AG04449 (cell line): ENCODE results near the gene PRM3.
"Not testable (repeated sequence)": the region's sequence is repeated elsewhere in the genome, so short reads cannot be mapped to it uniquely, and the experiment has no call there.

Source experiments
- CTCF ChIA-PET: fragments of 350-600 bp; formaldehyde crosslinking; extraction: SDS; loops from one replicate; lab custom pipeline; 2021; ENCODE audit warnings: antibody characterized with exemption; lab: Yijun Ruan, JAX
- POLR2A ChIA-PET: fragments of 400-600, 350-600 bp; formaldehyde crosslinking; extraction: SDS; loops from one replicate; lab custom pipeline; 2020; ENCODE audit warnings: antibody characterized with exemption, inconsistent platforms; lab: Yijun Ruan, JAX
- DNase-seq: peaks from one replicate; pipeline ENCODE4 v3.0.0-alpha.2; 2010; ENCODE audit warnings: low read depth, low spot score
- H3K4me3 ChIP-seq: 2 replicates; pipeline ENCODE4 v1.5.1; 2011; ENCODE audit warnings: low read depth, mild to moderate bottlenecking, control low read depth, low read length
- TF ChIP-seq, protein P1 (sequence below): IDR thresholded peaks from one replicate; pipeline ENCODE4 v1.5.1; 2011; ENCODE audit warnings: mild to moderate bottlenecking, moderate library complexity, low read length, control low read depth, inconsistent platforms; ENCODE audit not compliant: insufficient read depth; ENCODE audit errors: missing control alignments

PRM3 gene

DNA sequence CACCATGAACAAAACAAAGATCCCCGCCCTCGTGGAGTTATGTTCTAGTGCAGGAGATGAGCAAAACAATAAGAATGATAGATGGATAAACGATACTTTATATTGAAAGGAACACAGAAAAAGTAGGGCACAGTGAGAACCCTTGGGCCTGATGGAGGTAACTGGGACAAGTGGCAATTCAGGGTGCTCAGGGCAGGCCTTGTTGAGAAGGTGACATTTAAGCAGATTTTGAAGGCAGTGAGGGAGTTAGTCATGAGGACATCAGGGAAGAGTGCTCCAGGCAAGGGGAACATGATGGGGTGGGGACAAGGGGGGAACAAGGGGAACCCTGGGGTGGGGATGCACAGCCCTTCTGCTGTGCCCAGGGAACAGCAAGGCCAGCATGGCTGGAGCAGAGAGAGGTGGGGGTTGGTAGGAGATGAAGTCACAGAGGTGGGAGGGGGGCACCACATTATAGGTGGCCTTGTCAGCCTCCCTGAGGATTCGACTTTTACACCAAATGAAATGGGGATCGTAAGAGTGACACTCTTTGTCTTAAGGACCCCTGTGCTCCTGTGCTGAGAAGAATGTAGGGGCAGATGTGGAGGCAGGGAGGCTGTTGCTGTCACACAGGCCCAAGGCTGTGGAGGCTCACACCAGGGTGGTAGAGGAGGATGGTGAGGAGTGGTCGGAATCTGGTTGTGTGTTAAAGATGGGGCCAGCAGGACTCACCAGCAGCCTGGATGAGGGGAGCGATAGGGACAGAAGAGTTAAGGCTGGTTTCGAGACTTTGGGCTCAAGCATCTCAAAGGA lies 16.9 kb upstream of the PRM3 start:
- CTCF ChIA-PET, result no interaction called here
- POLR2A ChIA-PET, result no interaction called here
- TF ChIP-seq, protein P1, sequence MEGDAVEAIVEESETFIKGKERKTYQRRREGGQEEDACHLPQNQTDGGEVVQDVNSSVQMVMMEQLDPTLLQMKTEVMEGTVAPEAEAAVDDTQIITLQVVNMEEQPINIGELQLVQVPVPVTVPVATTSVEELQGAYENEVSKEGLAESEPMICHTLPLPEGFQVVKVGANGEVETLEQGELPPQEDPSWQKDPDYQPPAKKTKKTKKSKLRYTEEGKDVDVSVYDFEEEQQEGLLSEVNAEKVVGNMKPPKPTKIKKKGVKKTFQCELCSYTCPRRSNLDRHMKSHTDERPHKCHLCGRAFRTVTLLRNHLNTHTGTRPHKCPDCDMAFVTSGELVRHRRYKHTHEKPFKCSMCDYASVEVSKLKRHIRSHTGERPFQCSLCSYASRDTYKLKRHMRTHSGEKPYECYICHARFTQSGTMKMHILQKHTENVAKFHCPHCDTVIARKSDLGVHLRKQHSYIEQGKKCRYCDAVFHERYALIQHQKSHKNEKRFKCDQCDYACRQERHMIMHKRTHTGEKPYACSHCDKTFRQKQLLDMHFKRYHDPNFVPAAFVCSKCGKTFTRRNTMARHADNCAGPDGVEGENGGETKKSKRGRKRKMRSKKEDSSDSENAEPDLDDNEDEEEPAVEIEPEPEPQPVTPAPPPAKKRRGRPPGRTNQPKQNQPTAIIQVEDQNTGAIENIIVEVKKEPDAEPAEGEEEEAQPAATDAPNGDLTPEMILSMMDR, result no peak

GRCh38 chr16:11289696-11290095 lies 16.3 kb upstream of the PRM3 start:
- CTCF ChIA-PET, result interaction anchor here (1.1 kb wide), 1 partner anchor 107 kb away, joined by 3 read pairs; no protein-coding TSS in a partner anchor
- POLR2A ChIA-PET, DNase-seq, H3K4me3 ChIP-seq: not testable (repeated sequence)

More for the DNA sequence above, 16.9 kb upstream of the PRM3 start:
- no peak for DNase-seq
- H3K4me3 ChIP-seq, result no peak overlapping the region

GRCh38 chr16:11289202-11289601 lies 15.8 kb upstream of the PRM3 start:
- POLR2A ChIA-PET, result no interaction called here
- CTCF ChIA-PET, result interaction anchor here (1.1 kb wide), 1 partner anchor 107 kb away, joined by 3 read pairs; no protein-coding TSS in a partner anchor
- TF ChIP-seq, protein P1, result no peak
- DNase-seq, result no peak
- no peak overlapping the region for H3K4me3 ChIP-seq

DNA sequence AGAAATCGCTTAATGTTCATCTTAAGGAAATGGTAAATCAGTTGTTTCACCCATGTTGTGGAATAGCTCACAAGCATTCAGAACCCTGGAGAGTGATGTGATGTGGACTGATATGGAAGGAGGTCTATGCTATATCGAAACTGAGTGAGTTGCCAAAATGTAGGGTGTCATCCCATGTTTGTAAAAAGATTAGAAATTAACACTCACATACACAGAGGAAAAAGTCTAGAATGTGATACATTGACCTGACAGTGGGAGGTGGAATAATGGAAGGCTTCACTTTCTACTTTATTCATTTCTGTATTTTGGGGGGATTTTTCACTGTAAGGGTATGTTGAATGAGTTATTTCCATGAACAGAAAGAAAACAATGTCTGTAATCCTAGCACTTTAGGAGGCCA lies 12.4 kb upstream of the PRM3 start:
- CTCF ChIA-PET, result interaction anchor here (1.0 to 1.5 kb wide), 3 partner anchors 16 to 322 kb away, joined by 3 to 6 read pairs (median 4); partner anchors contain the start of gene TNP2
- no peak for DNase-seq
- POLR2A ChIA-PET, result no interaction called here
- TF ChIP-seq, protein P1, result no peak
- no peak overlapping the region for H3K4me3 ChIP-seq

DNA sequence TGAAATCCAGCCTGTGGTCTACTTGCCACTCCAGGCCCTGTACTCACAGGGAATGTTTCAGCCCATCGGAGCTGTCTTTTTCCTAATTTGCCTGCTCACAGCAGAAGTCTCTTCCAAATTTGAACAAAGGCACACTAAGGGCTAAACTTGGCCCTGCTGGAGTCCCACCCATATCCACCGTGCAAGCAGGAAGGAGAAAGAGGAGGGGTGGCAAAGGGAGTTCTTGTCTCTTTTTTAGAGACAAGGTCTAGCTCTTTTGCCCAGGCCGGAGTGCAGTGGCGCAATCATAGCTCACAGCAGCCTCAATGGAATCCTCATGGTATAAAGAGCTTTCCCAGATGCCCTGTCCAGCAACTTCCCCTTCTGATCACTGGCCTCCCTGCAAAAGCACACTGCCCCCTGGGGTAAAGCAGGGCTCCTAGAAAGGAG lies 10.4 kb upstream of the PRM3 start:
- TF ChIP-seq, protein P1, result no peak
- POLR2A ChIA-PET, result no interaction called here
- CTCF ChIA-PET, result interaction anchor here (1.5 to 2.1 kb wide), 2 partner anchors 10 to 112 kb away, joined by 3 to 8 read pairs; partner anchors contain the start of gene PRM3
- no peak overlapping the region for H3K4me3 ChIP-seq
- DNase-seq, result no peak

- ChIA-PET POLR2A (no interaction called here), CTCF (no interaction called here)
- TF ChIP-seq, protein P1, result no peak
- no peak within 1 kb of the TSS for H3K4me3 ChIP-seq
- DNase-seq, result no peak
Measured at GRCh38 chr16:11280616-11281522, 7.4 kb upstream of the PRM3 start, which contains the start of gene PRM1. TSS of gene PRM1 (minus strand) at chr16:11281330. CDS start at chr16:11281238, 92 bp downstream.
